ENCODE measurements around the gene MTHFD1L.

MTHFD1L gene

DNA sequence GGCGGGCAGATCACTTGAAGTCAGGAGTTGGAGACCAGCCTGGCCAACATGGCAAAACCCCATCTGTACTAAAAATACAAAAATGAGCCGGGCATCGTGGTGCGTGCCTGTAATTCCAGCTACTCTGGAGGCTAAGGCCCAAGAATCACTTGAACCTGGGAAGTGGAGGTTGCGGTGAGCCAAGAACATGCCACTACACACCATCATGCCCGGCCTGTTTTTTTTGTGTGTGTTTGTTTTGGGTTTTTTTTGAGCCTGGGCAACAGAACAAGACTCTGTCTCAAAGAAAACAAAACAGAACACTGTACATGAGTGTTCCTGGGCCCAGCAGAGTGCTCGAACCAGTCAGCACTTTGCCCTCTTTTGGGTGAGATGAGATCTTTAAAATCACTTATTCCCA, 159.1 kb downstream of the MTHFD1L start:
- TF ChIP-seq, protein P1, sequence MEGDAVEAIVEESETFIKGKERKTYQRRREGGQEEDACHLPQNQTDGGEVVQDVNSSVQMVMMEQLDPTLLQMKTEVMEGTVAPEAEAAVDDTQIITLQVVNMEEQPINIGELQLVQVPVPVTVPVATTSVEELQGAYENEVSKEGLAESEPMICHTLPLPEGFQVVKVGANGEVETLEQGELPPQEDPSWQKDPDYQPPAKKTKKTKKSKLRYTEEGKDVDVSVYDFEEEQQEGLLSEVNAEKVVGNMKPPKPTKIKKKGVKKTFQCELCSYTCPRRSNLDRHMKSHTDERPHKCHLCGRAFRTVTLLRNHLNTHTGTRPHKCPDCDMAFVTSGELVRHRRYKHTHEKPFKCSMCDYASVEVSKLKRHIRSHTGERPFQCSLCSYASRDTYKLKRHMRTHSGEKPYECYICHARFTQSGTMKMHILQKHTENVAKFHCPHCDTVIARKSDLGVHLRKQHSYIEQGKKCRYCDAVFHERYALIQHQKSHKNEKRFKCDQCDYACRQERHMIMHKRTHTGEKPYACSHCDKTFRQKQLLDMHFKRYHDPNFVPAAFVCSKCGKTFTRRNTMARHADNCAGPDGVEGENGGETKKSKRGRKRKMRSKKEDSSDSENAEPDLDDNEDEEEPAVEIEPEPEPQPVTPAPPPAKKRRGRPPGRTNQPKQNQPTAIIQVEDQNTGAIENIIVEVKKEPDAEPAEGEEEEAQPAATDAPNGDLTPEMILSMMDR (IDR thresholded peaks at IDR 0.05; ENCODE audit: low read depth, low read length): no peak
- no peak overlapping the region for H3K4me3 ChIP-seq (ENCODE audit: low read depth, low read length)

DNA sequence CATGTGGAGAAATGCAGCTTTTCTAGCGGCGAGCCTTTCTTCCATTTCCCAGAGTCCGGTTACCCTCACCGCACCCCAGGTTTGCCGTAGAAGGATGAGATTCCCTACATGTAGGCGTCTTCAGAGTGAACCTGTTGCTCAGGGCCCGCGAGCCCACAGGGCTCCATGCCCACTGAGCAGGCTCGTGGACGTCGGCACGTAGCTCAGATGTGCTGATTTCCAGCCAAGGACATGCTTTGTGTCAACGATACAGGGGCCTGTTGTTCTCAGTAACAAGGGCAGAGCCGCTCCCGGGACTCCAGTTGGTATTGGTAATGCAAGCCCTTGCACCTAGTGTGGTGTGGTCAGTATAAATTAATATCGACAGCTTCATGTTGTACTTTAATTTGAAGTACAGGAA, 159.6 kb downstream of the MTHFD1L start:
- no peak overlapping the region for H3K4me3 ChIP-seq (ENCODE audit: low read depth, low read length)
- TF ChIP-seq, protein P1 (IDR thresholded peaks at IDR 0.05; ENCODE audit: low read depth, low read length): no peak

DNA sequence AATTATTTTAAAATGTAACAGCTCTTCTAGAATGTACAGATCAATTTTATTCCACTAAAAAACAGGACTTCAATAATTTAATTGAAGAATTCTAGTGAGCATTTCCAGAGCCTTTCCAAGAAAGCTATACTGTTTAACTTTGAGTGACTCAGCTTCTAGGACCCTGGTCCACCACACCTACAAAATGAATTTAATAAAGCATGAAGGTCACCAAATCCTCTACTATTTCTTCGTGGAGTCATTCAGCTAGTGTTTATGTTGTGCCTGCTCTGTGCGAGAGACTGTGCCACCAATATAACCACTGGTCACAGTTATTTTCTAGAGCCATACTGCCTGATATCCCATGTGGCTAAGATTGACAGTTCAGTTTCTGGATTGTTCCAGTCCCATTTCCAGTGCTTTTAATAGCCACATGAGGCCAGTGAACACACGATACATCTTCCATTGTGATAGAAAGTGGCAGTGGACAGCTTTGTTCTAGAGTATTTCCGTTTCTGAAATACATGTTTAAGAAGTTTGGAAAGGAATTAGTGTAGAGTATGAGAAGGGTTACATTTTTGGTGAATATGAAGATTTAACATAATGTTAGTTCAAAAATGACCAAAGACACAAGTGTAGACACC, 160.7 kb downstream of the MTHFD1L start:
- H3K4me3 ChIP-seq (ENCODE audit: low read depth, low read length): no peak overlapping the region
- TF ChIP-seq, protein P1 (IDR thresholded peaks at IDR 0.05; ENCODE audit: low read depth, low read length): no peak

DNA sequence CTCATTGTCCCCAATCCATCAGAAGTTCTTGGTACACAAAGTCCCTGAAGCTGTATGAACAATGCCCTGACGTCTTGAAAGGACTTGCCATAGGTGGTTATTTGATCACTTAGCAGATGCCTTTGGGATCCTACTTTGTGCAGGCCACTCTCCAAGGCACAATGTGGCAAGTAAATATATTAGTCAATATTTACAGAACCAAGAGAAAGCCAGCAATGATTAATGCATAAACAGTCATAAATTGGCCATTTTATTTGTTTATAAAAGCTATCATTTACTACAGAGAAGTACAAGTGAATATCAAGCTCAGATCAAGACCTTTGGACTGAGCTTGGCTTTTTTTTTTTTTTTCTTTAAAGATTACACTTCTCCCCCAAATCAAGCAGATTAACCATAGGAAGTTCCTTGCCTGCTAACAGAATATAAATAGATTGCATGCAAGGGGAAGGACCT, 161.8 kb downstream of the MTHFD1L start:
- H3K4me3 ChIP-seq (ENCODE audit: low read depth, low read length): no peak overlapping the region
- TF ChIP-seq, protein P1 (IDR thresholded peaks at IDR 0.05; ENCODE audit: low read depth, low read length): no peak

DNA sequence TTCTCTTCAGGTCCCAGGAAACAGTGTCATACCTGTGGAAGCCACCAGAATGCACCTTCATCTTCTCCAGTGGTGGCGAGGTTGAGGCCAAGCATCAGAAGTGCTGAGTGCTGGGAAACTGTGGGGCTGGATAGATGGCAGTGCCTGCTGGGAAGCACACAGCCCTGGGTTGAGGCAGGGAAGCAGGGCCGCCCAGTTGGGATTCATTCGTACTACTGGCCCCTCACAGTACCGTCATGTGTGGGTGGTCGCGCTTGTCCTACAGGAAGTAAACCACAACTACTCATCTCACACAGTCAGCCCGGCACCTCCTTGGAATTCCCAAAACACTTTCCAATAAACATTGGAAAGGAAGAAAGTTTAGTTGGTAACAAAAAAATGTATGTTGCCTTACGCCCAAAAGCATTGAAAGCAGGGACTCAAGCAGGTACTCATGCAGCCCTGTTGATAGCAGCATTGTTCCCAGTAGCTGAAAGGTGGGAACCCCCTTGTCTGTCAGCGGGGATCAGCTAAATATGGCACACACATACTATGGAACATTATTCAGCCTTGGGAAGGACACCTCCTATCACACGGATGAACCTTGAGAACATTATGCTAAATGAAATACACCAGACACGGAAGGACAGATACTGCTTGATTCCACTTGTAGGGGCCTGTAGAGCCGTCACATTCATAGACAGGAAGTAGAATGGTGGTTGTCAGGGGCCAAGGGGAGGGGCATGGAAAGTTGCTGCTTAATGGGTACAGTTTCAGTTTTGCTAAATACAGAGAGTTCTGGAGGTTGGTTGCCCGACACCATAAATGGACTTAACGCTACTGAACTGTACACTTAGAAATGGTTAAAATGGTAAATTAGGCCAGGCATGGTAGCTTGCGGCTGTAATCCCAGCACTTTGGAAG, 162.7 kb downstream of the MTHFD1L start:
- no peak overlapping the region for H3K4me3 ChIP-seq (ENCODE audit: low read depth, low read length)
- TF ChIP-seq, protein P1 (IDR thresholded peaks at IDR 0.05; ENCODE audit: low read depth, low read length): no peak

DNA sequence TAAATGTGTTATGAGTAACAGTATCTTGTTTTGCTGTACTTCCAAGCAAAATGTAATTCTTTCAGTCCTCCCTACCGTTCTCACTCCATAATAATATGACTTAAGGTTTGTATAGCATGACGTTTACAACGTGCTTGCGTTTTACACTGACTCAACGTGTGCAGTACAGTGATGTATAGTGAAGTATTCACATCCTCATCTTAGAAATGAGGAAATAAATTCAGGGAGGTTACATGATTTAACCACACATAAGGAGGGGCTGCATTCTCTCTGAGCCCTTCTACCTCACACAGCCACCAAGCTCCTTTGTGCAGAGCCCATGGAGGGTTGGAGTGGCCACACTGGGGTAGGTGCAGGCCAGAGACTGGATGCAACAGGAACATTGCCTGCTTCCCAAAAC, 164.5 kb downstream of the MTHFD1L start:
- TF ChIP-seq, protein P1 (IDR thresholded peaks at IDR 0.05; ENCODE audit: low read depth, low read length): no peak
- H3K4me3 ChIP-seq (ENCODE audit: low read depth, low read length): no peak overlapping the region

DNA sequence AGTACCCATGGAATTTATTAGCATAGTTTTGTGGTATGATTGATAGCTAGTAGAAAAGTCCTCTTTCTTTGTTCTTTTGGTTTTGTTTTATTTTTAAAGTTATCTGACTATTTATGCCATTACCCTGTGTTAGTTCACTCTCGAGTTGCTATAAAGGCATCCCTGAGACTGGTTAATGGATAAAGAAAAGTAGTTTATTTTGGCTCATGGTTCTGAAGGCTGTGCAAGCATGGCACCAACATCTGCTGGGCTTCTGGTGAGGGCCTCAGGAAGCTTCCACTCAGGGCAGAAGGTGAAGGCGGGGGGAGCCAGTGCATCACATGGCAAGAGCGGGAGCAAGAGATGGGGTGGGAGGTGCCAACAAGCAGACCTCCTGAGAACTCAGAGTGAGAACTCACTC, 166.5 kb downstream of the MTHFD1L start:
- TF ChIP-seq, protein P1 (IDR thresholded peaks at IDR 0.05; ENCODE audit: low read depth, low read length): no peak
- no peak overlapping the region for H3K4me3 ChIP-seq (ENCODE audit: low read depth, low read length)
